Esophagus squamous epithelium (tissue), 5 donors: ENCODE measurements around the gene CD83. TPM values are rescaled to one million over a fixed set of nuclear protein-coding genes. Genes with fewer than 3 reads are reported as not detected.

Experiments
- DNase-seq: peaks from one replicate; lab custom pipeline; 2025; lab: John Stamatoyannopoulos, UW
- H3K27ac ChIP-seq, 4 donors: fragments of 200-600 bp; sonication (generic); one replicate each; pipeline ENCODE4 v1.5.1; 2016 to 2019; ENCODE audit warnings: mild to moderate bottlenecking in 1 of 4
- H3K27me3 ChIP-seq, 4 donors: fragments of 200-600 bp; sonication (generic); 1 replicate in 3 of 4; 2 replicates in 1 of 4; pipeline versions ENCODE4 v1.5.1 to v1.6.0; 2017 to 2021; ENCODE audit warnings: antibody characterized with exemption in 1 of 4
- H3K36me3 ChIP-seq, 3 donors: fragments of 200-600 bp; sonication (generic); one replicate each; pipeline ENCODE4 v1.5.1; 2016 to 2019
- H3K4me1 ChIP-seq, 3 donors: fragments of 200-600 bp; sonication (generic); one replicate each; pipeline ENCODE4 v1.5.1; 2017 to 2019
- H3K4me3 ChIP-seq, 4 donors: fragments of 200-600 bp; sonication (generic); 1 replicate in 3 of 4; 2 replicates in 1 of 4; pipeline ENCODE4 v1.5.1; 2016 to 2019; ENCODE audit warnings: mild to moderate bottlenecking in 2 of 4, moderate library complexity in 1 of 4
- H3K9me3 ChIP-seq, 3 donors: fragments of 200-600 bp; sonication (generic); one replicate each; pipeline ENCODE4 v1.5.1; 2016 to 2019
- POLR2A ChIP-seq, 4 donors: fragments of 450-650 bp; IDR thresholded peaks; one replicate each; pipeline ENCODE4 v1.6.1; 2017; ENCODE audit warnings: antibody characterized with exemption in 4 of 4, mild to moderate bottlenecking in 4 of 4, moderate library complexity in 3 of 4
- WGBS, 2 donors: methylation state at CpG; one replicate each; pipeline ENCODE4 v1.1.5; 2018; 5-methylcytosine and 5-hydroxymethylcytosine counted together
- intact Hi-C: fragments of 100-400 bp; cut with DNase I; formaldehyde crosslinking; loops from one replicate; pipeline ENCODE4 v1.15.0; 2022
- total RNA-seq, 4 donors: library from RNA; depleted of rRNA; stranded (reverse); fragments of >200 nt; gene quantifications; one replicate each; pipeline ENCODE4 v1.1.0, GENCODE V29; 2016
- TF ChIP-seq, protein P1 (sequence below), 6 experiments: fragments of 450-650 bp in 4 of 6; fragments of 200-600 bp in 2 of 6; sonication (generic) in 2 of 6; IDR thresholded peaks; one replicate each; pipeline ENCODE4 v1.5.1; 2016 to 2019; ENCODE audit warnings: antibody characterized with exemption in 6 of 6, mild to moderate bottlenecking in 4 of 6, moderate library complexity in 4 of 6
- donor health status: DM: yes; HTN: yes; CAD: no.

The CD83 gene
- total RNA-seq, 4 donors from 2014 or later = 0.56 to 2.8 (median 1.1) TPM

DNA sequence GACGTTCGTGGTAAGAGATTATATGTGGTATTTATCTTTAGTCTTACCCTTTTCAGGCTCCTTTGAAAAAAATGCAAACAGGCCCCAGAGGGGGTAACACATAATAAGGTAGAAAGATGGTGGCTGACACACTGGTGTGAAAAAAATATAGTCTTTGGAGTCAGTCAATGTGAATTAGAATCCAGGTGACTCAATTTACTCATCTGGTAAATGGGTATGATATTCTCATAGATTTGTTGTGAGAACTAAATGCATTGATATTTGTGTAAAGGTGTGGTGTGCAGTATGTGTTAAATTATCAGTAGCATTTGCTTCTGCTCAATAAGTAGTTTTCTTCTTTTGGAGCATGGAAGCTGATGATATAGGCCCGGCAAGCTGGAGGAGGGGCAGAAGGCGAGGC, 25.7 kb downstream of the CD83 start:
- WGBS, 2 donors = 60% methylated on average over 4 of the region's 4 CpGs
- Histone ChIP-seq H3K36me3 (no peaks in the 10 kb centered on the region), H3K27me3 (no peaks in the 10 kb centered on the region), H3K4me1 (peaks cover 0 to 16% (median 5%) of the 10 kb centered on the region in 3 donors), H3K4me3 (no peak overlapping the region), H3K27ac (no peak overlapping the region), H3K9me3 (no peaks in the 10 kb centered on the region)
- DNase-seq = no peak
- TF ChIP-seq POLR2A (IDR thresholded peaks at IDR 0.05) = no peak
- intact Hi-C loops = loop anchor here (10.0 kb wide), 1 partner anchor 239 kb away; no protein-coding TSS in a partner anchor

DNA sequence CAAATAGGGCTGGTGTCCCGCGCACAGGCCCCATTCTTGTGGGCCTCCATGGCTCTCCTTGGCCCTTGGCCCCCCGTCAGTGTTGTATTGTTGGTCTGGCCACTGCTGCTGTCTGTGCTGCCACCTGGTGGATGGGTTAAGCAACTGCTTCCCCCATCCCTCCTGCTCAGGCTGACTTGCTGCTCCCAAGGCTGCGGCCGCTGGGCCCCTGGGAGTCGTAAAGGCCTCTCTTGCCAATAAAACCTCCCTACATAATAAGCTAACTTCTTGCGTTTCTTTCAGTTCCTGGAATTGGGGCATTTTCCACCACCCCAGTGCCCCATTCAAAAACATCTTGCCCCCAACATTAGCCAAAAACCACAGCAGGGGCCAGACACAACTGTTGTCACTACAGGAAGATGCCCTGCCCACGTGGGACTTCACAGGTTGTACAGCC, 27.1 kb downstream of the CD83 start:
- no peak overlapping the region for H3K27ac ChIP-seq
- H3K27me3 ChIP-seq = no peaks in the 10 kb centered on the region
- H3K36me3 ChIP-seq = no peaks in the 10 kb centered on the region
- 41 to 48% methylated on average over 7 to 8 of the region's 8 CpGs for WGBS, 2 donors
- H3K4me1 ChIP-seq = peaks cover 0 to 16% (median 5%) of the 10 kb centered on the region in 3 donors
- intact Hi-C loops = loop anchor here (10.0 kb wide), 1 partner anchor 240 kb away; no protein-coding TSS in a partner anchor
- TF ChIP-seq, protein P1, sequence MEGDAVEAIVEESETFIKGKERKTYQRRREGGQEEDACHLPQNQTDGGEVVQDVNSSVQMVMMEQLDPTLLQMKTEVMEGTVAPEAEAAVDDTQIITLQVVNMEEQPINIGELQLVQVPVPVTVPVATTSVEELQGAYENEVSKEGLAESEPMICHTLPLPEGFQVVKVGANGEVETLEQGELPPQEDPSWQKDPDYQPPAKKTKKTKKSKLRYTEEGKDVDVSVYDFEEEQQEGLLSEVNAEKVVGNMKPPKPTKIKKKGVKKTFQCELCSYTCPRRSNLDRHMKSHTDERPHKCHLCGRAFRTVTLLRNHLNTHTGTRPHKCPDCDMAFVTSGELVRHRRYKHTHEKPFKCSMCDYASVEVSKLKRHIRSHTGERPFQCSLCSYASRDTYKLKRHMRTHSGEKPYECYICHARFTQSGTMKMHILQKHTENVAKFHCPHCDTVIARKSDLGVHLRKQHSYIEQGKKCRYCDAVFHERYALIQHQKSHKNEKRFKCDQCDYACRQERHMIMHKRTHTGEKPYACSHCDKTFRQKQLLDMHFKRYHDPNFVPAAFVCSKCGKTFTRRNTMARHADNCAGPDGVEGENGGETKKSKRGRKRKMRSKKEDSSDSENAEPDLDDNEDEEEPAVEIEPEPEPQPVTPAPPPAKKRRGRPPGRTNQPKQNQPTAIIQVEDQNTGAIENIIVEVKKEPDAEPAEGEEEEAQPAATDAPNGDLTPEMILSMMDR (IDR thresholded peaks at IDR 0.05) = peak; percentile 81 to 92 (median 87)
- no peak for TF ChIP-seq POLR2A (IDR thresholded peaks at IDR 0.05)
- no peak overlapping the region for H3K4me3 ChIP-seq
- H3K9me3 ChIP-seq = no peaks in the 10 kb centered on the region
- DNase-seq = peak; percentile 1

DNA sequence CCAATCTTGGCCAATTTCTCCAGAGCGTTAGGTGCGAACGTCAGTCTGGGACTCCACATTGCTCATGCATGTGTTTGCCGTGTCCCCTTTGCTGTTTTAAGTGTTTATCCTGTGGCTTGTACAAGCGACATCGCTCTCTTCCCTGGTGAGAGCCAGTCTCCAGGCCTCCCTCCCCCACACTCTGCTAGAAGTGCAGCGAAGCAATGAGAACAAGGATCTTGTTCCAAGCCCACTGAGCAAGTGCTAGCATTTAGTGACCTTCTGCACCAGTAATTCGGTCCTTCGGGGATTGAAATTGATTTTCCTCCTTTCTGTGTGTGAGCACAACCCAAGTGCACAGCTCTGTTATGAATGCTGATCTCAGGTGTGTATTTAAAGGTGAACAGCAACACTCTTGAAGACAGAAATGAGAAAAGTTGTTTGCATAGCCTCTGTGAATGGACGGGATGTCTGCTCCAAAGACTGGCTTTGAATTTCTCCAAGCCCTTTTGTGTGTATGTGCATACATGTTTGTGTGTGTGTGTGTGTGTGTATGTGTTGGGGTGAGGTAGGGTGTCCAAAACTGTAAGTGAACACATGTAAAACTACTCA, 29.0 kb downstream of the CD83 start:
- Histone ChIP-seq H3K4me1 (peaks cover 0 to 16% (median 5%) of the 10 kb centered on the region in 3 donors), H3K27me3 (no peaks in the 10 kb centered on the region), H3K27ac (no peak overlapping the region), H3K9me3 (no peaks in the 10 kb centered on the region), H3K4me3 (no peak overlapping the region), H3K36me3 (no peaks in the 10 kb centered on the region)
- TF ChIP-seq, protein P1 (IDR thresholded peaks at IDR 0.05) = no peak
- no peak for TF ChIP-seq POLR2A (IDR thresholded peaks at IDR 0.05)
- no peak for DNase-seq
- WGBS, 2 donors = 73 to 86% methylated on average over 10 of the region's 10 CpGs
- intact Hi-C loops = loop anchor here (10.0 kb wide), 1 partner anchor 242 kb away; no protein-coding TSS in a partner anchor

DNA sequence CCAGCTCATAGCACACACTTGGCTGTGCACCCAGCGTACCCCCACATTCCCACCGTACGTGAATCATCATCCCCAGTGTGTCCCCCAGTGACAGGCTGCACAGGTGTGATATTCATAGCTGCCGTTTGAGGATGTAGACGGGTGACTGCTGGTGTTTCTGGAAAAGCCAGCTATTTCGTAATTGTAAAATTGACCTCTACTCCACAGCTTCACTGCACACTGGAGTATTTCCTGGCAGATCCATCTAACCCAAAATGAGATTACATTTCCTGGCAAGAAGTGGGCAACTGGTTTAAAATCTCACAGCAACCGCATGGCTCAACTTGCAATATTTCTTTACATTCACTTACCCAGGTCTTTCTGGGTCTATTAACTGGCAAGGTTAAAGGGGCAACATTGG, 30.3 kb downstream of the CD83 start:
- Histone ChIP-seq H3K4me1 (peaks cover 0 to 5% (median 4%) of the 10 kb centered on the region in 3 donors), H3K36me3 (no peaks in the 10 kb centered on the region), H3K9me3 (no peaks in the 10 kb centered on the region), H3K4me3 (no peak overlapping the region), H3K27me3 (no peaks in the 10 kb centered on the region), H3K27ac (no peak overlapping the region)
- intact Hi-C loops = loop anchor here (10.0 kb wide), 1 partner anchor 243 kb away; no protein-coding TSS in a partner anchor
- TF ChIP-seq POLR2A (IDR thresholded peaks at IDR 0.05) = no peak
- TF ChIP-seq, protein P1 (IDR thresholded peaks at IDR 0.05) = no peak
- 72 to 92% methylated on average over 7 of the region's 7 CpGs for WGBS, 2 donors
- no peak for DNase-seq

DNA sequence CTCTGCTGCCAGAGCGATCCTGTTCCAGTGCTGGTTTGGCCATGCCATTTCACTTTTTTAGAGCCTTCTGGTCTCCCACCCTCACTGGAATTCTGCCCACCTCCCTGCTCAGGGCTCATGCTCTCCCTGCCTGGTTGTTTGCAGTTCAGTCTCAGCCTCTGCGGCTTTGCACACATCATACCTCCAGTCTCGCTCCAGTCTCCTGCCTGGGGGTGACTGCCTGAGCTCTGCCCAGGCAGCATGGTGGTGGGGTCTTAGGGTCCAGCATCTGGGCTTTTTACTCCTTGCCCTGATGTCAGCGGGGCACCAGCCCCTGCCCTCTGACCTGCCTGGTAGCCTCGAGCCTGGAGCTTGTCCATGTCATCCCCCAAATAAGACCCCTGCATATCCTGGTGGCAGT, 30.9 kb downstream of the CD83 start:
- 92% methylated on average over 4 to 5 of the region's 5 CpGs for WGBS, 2 donors
- intact Hi-C loops = loop anchor here (10.0 kb wide), 1 partner anchor 244 kb away; no protein-coding TSS in a partner anchor
- no peak for DNase-seq

More for the DNA sequence above, 30.9 kb downstream of the CD83 start:
- H3K9me3 ChIP-seq = no peaks in the 10 kb centered on the region
- H3K36me3 ChIP-seq = no peaks in the 10 kb centered on the region
- TF ChIP-seq, protein P1 (IDR thresholded peaks at IDR 0.05) = no peak
- TF ChIP-seq POLR2A (IDR thresholded peaks at IDR 0.05) = no peak
- peaks cover 0 to under 1% (median 0%) of the 10 kb centered on the region in 3 donors for H3K4me1 ChIP-seq
- H3K4me3 ChIP-seq = no peak overlapping the region
- H3K27me3 ChIP-seq = no peaks in the 10 kb centered on the region
- H3K27ac ChIP-seq = no peak overlapping the region
